ENCODE data around the gene PTPRD. TPM values are rescaled to one million over a fixed set of nuclear protein-coding genes. Genes with fewer than 3 reads are reported as not detected.

Gene PTPRD
- total and polyA plus RNA-seq, 2 experiments from 2014 or later: 11.5 to 58.0 TPM

DNA sequence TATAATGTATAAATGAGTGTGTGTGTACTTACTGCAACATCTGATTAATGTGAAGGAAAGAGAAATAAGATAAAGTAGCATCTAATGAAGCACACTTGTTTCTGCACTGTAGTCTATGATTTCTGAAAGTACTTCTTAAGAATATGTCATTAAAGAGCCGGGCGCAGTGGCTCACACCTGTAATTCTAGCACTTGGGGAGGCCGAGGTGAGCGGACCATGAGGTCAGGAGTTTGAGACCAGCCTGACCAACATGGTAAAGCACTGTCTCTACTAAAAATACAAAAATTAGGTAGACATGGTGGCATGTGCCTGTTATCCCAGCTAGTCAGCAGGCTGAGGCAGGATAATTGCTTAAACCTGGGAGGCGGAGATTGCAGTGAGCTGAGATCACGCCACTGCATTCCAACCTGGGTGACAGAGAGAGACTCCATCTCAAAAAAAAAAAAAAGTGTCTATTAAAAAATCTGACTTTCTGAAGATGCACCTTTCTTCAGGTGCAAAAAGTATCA, 556.9 kb downstream of the PTPRD start (continued):
- TF ChIP-seq, protein P1, sequence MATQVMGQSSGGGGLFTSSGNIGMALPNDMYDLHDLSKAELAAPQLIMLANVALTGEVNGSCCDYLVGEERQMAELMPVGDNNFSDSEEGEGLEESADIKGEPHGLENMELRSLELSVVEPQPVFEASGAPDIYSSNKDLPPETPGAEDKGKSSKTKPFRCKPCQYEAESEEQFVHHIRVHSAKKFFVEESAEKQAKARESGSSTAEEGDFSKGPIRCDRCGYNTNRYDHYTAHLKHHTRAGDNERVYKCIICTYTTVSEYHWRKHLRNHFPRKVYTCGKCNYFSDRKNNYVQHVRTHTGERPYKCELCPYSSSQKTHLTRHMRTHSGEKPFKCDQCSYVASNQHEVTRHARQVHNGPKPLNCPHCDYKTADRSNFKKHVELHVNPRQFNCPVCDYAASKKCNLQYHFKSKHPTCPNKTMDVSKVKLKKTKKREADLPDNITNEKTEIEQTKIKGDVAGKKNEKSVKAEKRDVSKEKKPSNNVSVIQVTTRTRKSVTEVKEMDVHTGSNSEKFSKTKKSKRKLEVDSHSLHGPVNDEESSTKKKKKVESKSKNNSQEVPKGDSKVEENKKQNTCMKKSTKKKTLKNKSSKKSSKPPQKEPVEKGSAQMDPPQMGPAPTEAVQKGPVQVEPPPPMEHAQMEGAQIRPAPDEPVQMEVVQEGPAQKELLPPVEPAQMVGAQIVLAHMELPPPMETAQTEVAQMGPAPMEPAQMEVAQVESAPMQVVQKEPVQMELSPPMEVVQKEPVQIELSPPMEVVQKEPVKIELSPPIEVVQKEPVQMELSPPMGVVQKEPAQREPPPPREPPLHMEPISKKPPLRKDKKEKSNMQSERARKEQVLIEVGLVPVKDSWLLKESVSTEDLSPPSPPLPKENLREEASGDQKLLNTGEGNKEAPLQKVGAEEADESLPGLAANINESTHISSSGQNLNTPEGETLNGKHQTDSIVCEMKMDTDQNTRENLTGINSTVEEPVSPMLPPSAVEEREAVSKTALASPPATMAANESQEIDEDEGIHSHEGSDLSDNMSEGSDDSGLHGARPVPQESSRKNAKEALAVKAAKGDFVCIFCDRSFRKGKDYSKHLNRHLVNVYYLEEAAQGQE (IDR thresholded peaks at IDR 0.05; ENCODE audit: unreplicated experiment): no peak
- TF ChIP-seq, protein P2, sequence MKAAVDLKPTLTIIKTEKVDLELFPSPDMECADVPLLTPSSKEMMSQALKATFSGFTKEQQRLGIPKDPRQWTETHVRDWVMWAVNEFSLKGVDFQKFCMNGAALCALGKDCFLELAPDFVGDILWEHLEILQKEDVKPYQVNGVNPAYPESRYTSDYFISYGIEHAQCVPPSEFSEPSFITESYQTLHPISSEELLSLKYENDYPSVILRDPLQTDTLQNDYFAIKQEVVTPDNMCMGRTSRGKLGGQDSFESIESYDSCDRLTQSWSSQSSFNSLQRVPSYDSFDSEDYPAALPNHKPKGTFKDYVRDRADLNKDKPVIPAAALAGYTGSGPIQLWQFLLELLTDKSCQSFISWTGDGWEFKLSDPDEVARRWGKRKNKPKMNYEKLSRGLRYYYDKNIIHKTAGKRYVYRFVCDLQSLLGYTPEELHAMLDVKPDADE (IDR thresholded peaks at IDR 0.05): no peak
- TF ChIP-seq, protein P3, sequence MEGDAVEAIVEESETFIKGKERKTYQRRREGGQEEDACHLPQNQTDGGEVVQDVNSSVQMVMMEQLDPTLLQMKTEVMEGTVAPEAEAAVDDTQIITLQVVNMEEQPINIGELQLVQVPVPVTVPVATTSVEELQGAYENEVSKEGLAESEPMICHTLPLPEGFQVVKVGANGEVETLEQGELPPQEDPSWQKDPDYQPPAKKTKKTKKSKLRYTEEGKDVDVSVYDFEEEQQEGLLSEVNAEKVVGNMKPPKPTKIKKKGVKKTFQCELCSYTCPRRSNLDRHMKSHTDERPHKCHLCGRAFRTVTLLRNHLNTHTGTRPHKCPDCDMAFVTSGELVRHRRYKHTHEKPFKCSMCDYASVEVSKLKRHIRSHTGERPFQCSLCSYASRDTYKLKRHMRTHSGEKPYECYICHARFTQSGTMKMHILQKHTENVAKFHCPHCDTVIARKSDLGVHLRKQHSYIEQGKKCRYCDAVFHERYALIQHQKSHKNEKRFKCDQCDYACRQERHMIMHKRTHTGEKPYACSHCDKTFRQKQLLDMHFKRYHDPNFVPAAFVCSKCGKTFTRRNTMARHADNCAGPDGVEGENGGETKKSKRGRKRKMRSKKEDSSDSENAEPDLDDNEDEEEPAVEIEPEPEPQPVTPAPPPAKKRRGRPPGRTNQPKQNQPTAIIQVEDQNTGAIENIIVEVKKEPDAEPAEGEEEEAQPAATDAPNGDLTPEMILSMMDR (conservative IDR thresholded peaks at IDR 0.05; ENCODE audit: low read depth in 2 of 2): no peak

DNA sequence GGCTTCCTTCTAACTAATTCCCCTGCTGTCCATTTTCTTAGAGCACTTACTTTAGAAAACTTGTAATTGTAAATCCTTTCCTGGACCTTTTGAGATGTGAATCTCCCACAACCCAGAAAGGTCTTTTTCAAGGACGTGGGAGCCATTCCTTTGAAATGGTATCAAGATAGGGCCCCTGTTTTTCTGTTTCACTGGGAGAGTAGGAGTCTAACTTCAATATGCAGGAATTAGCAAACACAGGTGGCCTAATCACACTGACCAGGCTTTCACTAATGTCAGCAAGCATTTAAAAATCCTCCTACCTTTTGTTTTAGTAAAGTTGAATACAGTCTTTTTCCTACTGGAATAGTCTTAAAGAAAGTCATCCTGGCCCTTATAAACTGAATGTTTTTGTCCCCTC, 558.3 kb downstream of the PTPRD start:
- Histone ChIP-seq H3K4me2 (no peak overlapping the region), H3K27ac (ENCODE audit: low read depth) (no peak overlapping the region), H2AFZ (no peak overlapping the region), H3K79me2 (replicated peaks; ENCODE audit: insufficient read depth) (no peaks in the 10 kb centered on the region), H3K27me3 (ENCODE audit: insufficient read depth) (peaks cover 39% of the 10 kb centered on the region), H3K4me1 (ENCODE audit: insufficient read depth) (peaks cover 14% of the 10 kb centered on the region), H3K36me3 (ENCODE audit: insufficient read depth) (no peaks in the 10 kb centered on the region), H3K9me2 (ENCODE audit: insufficient read depth) (no peaks in the 10 kb centered on the region), H3F3A (replicated peaks; ENCODE audit: low read depth) (no peaks in the 10 kb centered on the region), H3K4me3 (no peak overlapping the region), H4K20me1 (replicated peaks; ENCODE audit: insufficient read depth) (no peaks in the 10 kb centered on the region)
- Mint-ChIP-seq H3K4me1 (peaks cover 12% of the 10 kb centered on the region), H3K36me3 (ENCODE audit: low read depth) (no peaks in the 10 kb centered on the region), H3K4me3 (no peak overlapping the region), H3K27me3 (ENCODE audit: insufficient read depth, low read depth, poor library complexity) (peaks cover 2% of the 10 kb centered on the region), H3K9me3 (no peaks in the 10 kb centered on the region), H3K27ac (no peak overlapping the region)
- DNase-seq (ENCODE audit: low spot score) (peak; percentile 57), ATAC-seq (peak; percentile 64)
- TF ChIP-seq, protein P3 (conservative IDR thresholded peaks at IDR 0.05; ENCODE audit: low read depth in 2 of 2): no peak
- TF ChIP-seq ZNF114 (CRISPR knock-in tag; IDR thresholded peaks at IDR 0.05): no peak
- no peak for TF ChIP-seq JUNB (IDR thresholded peaks at IDR 0.05; ENCODE audit: unreplicated experiment)
- TF ChIP-seq, protein P4, sequence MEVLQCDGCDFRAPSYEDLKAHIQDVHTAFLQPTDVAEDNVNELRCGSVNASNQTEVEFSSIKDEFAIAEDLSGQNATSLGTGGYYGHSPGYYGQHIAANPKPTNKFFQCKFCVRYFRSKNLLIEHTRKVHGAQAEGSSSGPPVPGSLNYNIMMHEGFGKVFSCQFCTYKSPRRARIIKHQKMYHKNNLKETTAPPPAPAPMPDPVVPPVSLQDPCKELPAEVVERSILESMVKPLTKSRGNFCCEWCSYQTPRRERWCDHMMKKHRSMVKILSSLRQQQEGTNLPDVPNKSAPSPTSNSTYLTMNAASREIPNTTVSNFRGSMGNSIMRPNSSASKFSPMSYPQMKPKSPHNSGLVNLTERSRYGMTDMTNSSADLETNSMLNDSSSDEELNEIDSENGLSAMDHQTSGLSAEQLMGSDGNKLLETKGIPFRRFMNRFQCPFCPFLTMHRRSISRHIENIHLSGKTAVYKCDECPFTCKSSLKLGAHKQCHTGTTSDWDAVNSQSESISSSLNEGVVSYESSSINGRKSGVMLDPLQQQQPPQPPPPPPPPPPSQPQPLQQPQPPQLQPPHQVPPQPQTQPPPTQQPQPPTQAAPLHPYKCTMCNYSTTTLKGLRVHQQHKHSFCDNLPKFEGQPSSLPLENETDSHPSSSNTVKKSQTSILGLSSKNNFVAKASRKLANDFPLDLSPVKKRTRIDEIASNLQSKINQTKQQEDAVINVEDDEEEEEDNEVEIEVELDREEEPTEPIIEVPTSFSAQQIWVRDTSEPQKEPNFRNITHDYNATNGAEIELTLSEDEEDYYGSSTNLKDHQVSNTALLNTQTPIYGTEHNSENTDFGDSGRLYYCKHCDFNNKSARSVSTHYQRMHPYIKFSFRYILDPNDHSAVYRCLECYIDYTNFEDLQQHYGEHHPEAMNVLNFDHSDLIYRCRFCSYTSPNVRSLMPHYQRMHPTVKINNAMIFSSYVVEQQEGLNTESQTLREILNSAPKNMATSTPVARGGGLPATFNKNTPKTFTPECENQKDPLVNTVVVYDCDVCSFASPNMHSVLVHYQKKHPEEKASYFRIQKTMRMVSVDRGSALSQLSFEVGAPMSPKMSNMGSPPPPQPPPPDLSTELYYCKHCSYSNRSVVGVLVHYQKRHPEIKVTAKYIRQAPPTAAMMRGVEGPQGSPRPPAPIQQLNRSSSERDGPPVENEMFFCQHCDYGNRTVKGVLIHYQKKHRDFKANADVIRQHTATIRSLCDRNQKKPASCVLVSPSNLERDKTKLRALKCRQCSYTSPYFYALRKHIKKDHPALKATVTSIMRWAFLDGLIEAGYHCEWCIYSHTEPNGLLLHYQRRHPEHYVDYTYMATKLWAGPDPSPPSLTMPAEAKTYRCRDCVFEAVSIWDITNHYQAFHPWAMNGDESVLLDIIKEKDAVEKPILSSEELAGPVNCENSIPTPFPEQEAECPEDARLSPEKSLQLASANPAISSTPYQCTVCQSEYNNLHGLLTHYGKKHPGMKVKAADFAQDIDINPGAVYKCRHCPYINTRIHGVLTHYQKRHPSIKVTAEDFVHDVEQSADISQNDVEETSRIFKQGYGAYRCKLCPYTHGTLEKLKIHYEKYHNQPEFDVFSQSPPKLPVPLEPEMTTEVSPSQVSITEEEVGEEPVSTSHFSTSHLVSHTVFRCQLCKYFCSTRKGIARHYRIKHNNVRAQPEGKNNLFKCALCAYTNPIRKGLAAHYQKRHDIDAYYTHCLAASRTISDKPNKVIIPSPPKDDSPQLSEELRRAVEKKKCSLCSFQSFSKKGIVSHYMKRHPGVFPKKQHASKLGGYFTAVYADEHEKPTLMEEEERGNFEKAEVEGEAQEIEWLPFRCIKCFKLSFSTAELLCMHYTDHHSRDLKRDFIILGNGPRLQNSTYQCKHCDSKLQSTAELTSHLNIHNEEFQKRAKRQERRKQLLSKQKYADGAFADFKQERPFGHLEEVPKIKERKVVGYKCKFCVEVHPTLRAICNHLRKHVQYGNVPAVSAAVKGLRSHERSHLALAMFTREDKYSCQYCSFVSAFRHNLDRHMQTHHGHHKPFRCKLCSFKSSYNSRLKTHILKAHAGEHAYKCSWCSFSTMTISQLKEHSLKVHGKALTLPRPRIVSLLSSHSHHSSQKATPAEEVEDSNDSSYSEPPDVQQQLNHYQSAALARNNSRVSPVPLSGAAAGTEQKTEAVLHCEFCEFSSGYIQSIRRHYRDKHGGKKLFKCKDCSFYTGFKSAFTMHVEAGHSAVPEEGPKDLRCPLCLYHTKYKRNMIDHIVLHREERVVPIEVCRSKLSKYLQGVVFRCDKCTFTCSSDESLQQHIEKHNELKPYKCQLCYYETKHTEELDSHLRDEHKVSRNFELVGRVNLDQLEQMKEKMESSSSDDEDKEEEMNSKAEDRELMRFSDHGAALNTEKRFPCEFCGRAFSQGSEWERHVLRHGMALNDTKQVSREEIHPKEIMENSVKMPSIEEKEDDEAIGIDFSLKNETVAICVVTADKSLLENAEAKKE (CRISPR knock-in tag; IDR thresholded peaks at IDR 0.05): no peak
- peak; percentile 38; the same call in 1 of the 2 replicates for TF ChIP-seq POLR2AphosphoS5 (IDR thresholded peaks at IDR 0.05; ENCODE audit: low read depth)
